ENCODE data around the gene FAM53A.

DNA sequence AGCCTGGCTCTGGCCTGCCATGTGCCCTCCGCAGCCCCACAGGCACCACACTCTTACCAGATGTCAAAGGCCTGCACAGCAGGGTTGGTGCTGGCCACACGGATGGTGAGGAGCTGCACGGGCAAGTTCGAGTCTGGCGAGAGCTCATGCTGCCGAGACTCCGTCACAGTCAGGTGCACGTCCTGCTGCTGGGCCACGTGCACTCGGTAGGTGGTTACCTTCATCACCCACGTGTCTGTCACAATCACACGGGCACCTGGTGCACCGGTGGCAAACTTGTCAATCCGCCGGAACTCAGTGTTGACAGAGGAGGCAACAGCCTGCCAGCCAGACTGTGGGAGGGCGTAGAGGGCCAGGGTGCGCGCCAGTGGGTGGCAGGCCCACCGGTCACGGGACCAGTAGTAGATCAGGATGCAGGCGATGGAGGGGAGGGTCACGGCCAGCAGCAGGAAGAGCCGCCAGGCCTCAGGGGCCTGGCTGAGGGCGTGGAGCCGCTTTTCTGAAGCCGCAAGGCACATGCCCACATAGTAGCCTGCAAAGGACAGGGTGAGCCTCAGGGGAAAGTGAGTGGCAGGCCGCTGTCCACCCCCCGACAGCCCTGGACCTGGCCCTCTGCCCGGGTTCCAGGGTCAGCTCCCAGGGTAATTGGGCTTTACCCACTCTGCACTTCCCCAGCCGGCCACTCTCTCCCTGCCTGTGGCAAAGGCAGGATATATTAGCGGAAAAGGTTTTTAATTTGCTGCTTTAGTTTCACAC is 34.2 kb upstream of the FAM53A start:
- TF ChIP-seq, protein P1, sequence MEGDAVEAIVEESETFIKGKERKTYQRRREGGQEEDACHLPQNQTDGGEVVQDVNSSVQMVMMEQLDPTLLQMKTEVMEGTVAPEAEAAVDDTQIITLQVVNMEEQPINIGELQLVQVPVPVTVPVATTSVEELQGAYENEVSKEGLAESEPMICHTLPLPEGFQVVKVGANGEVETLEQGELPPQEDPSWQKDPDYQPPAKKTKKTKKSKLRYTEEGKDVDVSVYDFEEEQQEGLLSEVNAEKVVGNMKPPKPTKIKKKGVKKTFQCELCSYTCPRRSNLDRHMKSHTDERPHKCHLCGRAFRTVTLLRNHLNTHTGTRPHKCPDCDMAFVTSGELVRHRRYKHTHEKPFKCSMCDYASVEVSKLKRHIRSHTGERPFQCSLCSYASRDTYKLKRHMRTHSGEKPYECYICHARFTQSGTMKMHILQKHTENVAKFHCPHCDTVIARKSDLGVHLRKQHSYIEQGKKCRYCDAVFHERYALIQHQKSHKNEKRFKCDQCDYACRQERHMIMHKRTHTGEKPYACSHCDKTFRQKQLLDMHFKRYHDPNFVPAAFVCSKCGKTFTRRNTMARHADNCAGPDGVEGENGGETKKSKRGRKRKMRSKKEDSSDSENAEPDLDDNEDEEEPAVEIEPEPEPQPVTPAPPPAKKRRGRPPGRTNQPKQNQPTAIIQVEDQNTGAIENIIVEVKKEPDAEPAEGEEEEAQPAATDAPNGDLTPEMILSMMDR (conservative IDR thresholded peaks at IDR 0.05) = no peak
- no peak; the same call in 1 of the 2 replicates for TF ChIP-seq ZFX (IDR thresholded peaks at IDR 0.05)
